HG03378 (cell line): ENCODE data around the gene KIF21B.
"Not testable (repeated sequence)": the region's sequence is repeated elsewhere in the genome, so short reads cannot be mapped to it uniquely, and the experiment has no call there.

Experiments used
- ATAC-seq: cut with Tn5 transposase; IDR thresholded peaks from one replicate; pipeline ENCODE4 v1.9.1; 2021; ENCODE audit warnings: mild to moderate bottlenecking, moderate library complexity; ENCODE audit not compliant: unreplicated experiment

Gene KIF21B

GRCh38 chr1:200951016-200951415 lies 72.5 kb downstream of the KIF21B start:
- no peak for ATAC-seq

- ATAC-seq: no peak
Measured at GRCh38 chr1:200949626-200950025, 73.9 kb downstream of the KIF21B start.

GRCh38 chr1:200947059-200947566 lies 76.4 kb downstream of the KIF21B start:
- no peak for ATAC-seq

DNA sequence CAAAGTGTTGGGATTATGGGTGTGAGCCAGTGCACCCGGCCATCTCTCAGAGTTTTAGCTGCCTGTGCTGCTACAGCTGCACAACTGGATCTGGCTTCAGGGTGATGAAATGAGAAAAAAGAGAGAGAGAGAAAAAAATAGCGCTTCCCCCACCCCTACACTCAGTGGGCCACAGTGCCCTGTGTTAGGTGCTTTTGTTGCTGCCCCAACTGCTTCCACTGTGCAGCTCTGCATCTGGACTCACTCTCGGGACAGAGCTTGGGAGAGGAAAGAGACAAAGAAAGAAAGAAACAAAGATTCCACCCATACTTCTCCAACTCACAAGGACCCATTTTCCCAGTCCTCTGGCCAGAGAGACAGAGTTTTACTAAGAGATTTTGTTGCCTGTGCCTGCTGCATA lies 78.4 kb downstream of the KIF21B start:
- ATAC-seq: no peak

DNA sequence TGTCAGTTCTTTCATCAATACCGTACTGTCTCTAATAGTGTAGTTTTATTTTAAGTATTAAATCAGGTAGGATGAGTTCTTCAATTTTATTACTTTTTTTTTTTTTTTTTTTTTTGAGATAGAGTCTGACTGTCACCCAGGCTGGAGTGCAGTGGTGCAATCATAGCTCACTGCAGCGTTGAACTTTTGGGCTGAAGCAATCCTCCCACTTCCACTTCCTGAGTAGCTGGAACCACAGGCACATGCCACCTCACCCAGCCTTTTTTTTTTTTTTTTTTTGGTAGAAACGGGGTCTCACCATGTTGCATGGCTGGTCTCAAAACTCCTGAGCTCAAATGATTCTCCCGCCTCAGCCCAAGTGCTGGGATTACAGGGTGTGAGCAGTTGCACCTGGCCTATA lies 84.6 kb downstream of the KIF21B start:
- no peak for ATAC-seq

DNA sequence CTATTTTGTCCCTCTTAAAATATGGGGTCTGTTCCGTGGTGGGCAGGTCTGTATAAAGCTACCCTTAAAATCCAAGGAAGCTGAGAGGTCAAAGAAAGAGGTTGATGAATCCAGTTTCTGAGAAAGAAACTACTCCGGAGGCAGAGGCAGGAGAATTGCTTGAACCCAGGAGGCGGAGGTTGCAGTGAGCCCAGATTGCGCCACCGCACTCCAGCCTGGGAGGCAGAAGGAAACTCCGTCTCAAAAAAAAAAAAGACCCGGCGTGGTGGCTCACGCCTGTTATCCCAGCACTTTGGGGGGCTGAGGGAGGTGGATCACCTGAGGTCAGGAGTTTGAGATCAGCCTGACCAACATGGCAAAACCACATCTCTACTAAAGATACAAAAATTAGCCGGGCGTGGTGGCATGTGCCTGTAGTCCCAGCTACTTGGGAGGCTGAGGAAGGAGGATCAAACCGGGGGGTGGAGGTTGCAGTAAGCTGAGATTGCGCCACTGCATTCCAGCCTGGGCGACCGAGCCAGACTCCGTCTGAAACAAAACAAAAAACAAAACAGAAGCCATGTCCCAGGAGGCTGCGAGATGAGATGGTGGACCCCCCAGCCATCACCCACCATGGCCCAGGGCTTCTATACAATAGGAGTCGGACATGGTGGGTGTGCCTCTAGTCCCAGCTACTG lies 88.1 kb downstream of the KIF21B start:
- ATAC-seq: not testable (repeated sequence)

DNA sequence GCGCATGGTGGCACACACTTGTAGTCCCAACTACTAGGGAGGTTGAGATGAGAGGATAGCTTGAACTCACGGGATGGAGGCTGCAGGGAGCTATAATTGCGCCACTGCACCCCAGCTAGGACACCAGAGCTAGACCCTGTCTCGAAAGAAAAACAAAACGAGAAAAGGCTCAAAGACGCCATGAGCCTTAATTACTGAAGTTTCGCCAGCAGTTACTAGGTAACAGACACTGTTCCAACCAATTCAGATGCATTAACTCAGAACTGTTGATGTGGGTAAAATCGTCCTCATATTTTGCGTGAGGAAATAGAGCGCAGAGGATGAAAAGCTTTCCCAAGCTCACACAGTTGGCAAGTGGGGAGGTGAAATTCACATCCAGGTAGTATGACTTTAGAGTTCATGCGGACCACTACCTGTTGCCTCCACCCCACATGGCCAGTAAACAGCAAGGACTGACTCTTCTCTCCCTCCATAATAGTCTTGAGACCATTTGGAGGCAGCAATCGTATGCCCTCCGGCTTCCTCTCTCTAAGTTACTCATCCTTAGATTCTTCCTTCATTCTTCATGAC lies 88.8 kb downstream of the KIF21B start:
- no peak for ATAC-seq

GRCh38 chr1:200931776-200932175 lies 91.7 kb downstream of the KIF21B start:
- no peak for ATAC-seq

- ATAC-seq: not testable (repeated sequence)
Measured at GRCh38 chr1:200930285-200930684, 93.2 kb downstream of the KIF21B start.

DNA sequence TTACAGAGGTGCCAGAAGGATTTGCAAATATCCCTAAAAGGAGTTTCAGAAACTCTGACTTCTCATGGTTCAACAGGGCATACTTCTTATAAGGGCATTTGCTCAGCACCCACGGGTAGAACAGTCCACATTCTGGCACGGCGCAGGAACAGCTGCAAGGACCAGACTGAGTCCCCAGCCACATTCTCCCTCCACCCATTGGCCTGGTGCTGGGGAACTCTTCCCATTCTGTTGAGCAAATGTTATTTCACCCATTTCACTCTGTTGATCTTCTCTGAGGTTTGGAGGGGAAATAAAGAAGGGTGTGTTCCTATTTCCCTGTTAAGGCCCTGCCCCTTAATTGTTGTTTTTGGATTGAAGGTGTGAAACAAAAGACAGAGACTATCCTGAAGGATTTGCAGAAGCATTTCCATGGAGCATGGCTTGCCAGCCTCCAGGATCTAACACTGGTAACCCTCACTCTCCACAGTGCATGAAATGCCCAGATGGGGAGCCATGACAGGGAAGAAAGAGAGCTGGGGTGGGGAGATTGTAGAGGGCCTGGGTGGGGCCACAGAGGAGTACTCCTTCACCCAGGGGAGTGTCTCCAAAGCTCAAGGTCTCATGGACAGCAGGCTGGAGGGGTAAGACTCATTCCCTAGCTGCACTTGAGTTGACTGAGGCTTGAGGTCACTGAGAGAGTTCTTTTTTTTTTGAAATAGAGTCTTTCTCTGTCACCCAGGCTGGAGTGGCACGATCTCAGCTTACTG lies 93.8 kb downstream of the KIF21B start:
- no peak for ATAC-seq

- ATAC-seq: no peak
Measured at GRCh38 chr1:200925831-200926230, 97.7 kb downstream of the KIF21B start.

GRCh38 chr1:200923601-200924000 lies 99.9 kb downstream of the KIF21B start:
- ATAC-seq: no peak

DNA sequence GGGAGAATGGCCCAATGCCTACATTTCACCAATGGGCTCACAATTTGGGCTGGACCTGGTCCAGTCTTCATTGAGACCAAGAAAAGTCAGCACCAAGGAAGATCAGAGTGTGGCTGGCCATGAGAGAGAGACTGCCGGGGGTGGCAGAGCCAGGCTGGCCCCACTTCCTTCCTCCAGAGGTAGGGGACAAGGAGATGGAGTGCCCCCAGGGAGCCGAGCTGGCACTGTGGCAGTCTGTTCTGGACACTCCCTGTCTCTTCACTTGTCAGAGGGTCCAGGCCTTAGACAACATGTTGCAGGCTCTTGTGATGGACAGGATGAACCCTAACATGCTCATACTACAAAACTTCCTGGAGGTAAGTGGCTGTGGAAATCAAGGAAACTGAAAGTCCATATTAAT lies 101.1 kb downstream of the KIF21B start:
- ATAC-seq: no peak

DNA sequence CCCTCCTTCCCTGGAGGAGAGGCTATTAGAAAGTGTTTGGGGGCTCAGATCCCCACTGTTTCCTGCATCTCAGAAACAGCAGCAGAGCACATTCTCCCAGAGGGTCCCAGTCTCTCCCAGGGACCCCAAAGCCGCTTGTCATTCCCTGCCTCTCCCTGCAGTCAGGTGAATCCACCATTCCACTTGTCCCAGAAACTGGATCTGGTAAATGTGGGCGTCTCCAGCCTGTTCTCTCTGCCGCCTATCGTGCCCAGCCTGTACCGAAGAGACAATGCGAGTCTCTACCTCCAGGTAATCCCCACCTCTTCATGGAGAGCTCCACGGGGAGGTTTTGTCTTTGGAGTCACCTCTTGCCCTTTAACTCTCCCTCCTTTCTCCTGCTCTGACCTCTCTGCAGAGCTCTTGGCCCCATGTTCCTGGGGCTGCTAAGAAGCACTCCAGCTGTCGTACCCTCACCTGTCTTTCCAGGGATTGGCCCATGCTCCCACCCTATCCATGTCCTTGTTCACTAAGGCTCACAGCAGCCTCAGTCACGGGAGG lies 101.9 kb downstream of the KIF21B start:
- ATAC-seq: no peak
